K562 (cell line): ENCODE data around the gene USP17L27.

ENCODE experiments used
- JUNB ChIP-seq: fragments of 450-650 bp; formaldehyde crosslinking; conservative IDR thresholded peaks from 2 replicates; pipeline ENCODE4 v1.4.0; 2020; ENCODE audit warnings: mild to moderate bottlenecking
- MGA ChIP-seq: fragments of 450-650 bp; IDR thresholded peaks from 2 replicates; pipeline ENCODE4 v1.6.1; 2016; ENCODE audit warnings: mild to moderate bottlenecking, moderate library complexity
- TF ChIP-seq, protein P1 (sequence below): fragments of 450-650 bp; IDR thresholded peaks from 2 replicates; pipeline ENCODE4 v1.6.1; 2016; ENCODE audit warnings: antibody characterized with exemption
- TF ChIP-seq, protein P2 (sequence below): fragments of 250-450 bp; sonication (Bioruptor Pico); IDR thresholded peaks from 2 replicates; pipeline ENCODE4 v1.8.0; 2021; ENCODE audit warnings: mild to moderate bottlenecking, moderate library complexity

GRCh38 chr4:9384126-9384525 lies 40.2 kb downstream of the USP17L27 start:
- TF ChIP-seq JUNB (CRISPR knock-in tag) (no peak), MGA (no peak)
- TF ChIP-seq, protein P1, sequence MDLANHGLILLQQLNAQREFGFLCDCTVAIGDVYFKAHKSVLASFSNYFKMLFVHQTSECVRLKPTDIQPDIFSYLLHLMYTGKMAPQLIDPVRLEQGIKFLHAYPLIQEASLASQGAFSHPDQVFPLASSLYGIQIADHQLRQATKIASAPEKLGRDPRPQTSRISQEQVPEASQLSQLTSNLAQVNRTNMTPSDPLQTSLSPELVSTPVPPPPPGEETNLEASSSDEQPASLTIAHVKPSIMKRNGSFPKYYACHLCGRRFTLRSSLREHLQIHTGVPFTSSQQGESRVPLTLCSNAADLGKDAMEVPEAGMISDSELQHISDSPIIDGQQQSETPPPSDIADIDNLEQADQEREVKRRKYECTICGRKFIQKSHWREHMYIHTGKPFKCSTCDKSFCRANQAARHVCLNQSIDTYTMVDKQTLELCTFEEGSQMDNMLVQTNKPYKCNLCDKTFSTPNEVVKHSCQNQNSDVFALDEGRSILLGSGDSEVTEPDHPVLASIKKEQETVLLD = no peak
- TF ChIP-seq, protein P2, sequence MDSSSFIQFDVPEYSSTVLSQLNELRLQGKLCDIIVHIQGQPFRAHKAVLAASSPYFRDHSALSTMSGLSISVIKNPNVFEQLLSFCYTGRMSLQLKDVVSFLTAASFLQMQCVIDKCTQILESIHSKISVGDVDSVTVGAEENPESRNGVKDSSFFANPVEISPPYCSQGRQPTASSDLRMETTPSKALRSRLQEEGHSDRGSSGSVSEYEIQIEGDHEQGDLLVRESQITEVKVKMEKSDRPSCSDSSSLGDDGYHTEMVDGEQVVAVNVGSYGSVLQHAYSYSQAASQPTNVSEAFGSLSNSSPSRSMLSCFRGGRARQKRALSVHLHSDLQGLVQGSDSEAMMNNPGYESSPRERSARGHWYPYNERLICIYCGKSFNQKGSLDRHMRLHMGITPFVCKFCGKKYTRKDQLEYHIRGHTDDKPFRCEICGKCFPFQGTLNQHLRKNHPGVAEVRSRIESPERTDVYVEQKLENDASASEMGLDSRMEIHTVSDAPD (CRISPR knock-in tag) = no peak
